ENCODE measurements around the gene SLC22A2.

Gene SLC22A2

DNA sequence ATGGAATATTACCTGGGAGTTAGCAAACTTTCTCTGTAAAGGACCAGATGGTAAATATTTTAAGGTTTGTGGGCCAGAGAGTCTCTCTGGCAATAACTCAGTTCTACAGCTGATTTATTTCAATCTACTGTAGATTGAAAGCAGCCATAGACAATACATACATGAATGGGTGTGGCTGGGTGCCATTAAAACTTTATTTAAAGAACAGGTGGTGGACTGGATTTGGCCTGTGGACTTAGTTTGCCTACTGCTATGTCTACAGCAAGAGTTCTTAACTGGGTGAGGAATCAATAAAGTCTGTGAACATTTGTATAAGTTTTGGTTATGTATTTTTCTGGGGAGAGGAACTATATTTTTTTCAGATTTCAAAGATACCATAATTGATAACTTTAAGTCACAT, 55.1 kb downstream of the SLC22A2 start:
- no peak for DNase-seq

DNA sequence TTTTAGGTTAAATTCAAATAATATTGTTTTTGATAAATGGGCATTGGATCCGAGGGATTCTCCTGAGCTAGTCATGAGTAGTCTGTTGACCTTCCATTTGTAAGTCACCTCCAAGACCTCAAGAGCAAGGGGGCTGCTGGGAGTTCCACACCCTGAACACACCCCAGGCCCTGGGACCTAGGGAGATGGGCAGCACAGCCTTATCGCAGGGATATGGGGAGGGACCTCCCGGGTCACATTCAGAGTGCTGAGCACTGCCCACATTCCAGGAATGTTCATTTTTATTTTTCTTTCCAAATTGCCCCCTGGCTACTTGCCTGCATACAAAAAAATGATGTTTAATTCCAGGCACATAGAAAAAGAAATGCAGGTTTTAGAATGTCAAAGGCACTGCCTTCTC, 55.5 kb downstream of the SLC22A2 start:
- no peak for DNase-seq

DNA sequence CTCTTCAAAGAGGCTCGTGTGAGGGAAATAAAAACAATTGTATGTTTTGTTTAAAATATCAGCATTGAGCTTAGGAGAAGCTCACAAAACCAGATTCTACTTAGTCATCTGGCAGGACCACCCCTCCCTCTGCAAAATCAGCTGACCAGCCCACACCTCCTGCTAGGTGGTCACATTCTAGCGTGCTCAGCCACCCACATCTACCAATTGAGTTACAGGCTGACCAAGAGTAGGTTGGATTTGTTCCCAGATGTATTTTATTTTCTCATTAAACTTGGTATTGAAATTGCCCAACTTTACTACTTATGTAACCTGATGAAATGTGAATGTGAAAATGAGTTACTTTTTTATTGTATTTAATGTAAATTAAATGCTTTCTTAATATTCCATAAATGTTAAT, 56.2 kb downstream of the SLC22A2 start:
- no peak for DNase-seq

DNA sequence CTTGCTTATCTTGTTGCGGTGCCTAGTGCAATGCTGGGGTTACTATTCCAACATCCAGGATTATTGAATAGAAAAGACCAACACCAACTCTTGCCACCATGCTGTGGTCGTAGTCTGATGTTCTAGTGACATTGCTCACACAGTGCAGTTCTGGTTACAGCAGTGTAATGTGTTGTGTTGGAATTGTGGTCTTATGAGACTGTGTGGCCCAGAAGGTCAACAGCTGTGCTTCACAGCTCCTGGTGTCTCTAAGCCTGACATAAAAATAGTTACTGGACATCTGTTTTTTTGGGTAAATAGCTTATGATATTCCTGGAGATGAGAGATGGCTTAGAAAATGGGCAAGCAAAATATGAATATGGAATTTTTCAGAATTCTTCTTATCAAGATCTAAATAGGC, 57.6 kb downstream of the SLC22A2 start:
- no peak for DNase-seq

DNA sequence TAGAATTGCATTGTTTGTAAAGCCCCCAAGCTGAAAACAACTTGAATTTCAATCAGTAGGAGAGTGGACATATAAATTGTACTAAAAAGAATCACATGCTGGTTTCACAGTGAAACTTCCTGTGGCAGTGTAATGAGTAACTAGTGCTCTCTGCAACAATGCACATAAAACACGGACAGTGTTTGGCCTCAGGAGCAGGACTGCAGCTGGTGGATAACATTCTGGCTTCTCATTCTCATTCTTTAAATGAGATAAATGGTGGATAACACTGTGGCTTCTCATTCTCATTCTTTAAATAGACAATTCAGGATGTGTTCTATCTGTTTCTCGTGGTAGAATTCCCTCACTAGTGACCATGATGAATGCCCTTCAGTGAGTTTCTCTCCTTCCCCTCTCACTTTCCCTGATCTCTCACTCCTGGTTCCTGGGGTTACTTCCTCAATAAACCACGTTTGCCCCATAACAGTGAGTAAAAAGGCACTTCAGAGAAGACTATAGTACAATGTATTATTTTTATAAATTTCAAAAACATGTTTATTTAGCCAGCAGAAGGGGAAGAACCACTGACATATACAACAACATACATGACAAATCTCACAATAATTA, 59.9 kb downstream of the SLC22A2 start:
- DNase-seq, result no peak

DNA sequence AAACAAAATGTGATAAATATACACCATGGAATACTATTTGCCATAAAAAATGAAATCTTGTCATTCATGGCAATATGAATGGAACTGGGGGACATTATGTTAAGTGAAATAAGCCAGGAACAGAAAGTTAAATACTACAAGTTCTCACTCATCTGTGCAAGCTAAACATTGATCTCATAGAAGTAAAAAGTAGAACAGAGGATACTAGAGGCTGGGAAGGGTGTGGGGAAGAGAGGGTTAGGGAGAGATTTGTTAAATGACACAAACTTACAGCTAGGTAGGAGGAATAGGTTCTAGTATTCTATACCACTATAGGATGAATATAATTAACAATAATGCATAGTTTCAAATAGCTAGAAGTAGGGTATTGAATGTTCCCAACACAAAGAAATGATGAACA, 61.0 kb downstream of the SLC22A2 start:
- no peak for DNase-seq

DNA sequence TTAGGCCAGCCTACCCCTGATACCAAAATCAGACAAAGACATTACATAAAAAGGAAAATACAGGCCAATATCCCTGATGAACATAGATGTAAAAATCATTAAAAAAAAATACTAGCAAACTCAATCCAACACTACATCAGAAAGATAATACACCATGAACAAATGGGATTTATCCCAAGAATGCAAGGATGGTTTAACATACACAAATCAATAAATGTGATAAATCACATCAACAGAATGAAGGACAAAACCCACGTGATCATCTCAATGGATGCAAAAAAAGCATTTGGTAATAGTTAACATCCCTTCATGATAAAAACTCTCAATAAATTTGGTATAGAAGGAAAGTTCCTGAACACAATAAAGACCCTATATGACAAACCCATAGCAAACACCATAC, 63.8 kb downstream of the SLC22A2 start:
- DNase-seq, result no peak

DNA sequence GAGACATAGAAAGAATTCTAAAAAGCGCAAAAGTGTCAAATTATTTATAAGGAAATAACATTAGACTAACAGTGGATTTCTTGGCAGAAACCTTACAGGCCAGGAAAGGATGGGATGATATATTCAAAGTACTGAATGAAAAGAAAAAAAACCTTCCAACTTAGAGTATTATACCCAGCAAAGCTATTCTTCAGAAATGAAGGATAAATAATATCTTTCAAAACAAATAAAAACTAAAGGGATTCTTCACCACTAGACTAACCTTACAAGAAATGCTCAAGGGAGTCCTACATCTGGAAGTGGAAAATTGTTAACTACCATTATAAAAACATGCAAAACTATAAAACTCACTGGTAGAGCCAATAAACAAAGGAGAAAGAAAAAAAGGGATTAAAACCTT, 65.8 kb downstream of the SLC22A2 start:
- no peak for DNase-seq

DNA sequence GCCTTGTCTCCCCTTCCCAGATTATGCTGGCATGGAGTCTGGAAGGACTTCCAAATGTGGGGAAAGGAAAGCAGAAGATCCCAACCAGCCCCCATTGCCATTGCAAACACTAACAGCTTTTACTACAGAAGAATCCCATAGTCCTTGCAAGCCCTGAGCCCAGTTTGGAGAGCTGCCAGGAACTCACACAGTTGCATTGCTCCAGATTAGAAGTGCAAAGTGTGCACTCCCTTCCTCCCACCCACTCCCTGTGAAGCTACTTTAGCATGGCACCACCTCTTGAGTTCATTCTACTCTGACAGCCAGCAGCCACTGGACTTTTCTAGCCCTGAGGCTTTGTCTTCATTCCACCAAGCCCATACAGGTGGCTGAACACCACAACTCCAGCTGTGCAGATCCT, 67.6 kb downstream of the SLC22A2 start:
- DNase-seq, result no peak

DNA sequence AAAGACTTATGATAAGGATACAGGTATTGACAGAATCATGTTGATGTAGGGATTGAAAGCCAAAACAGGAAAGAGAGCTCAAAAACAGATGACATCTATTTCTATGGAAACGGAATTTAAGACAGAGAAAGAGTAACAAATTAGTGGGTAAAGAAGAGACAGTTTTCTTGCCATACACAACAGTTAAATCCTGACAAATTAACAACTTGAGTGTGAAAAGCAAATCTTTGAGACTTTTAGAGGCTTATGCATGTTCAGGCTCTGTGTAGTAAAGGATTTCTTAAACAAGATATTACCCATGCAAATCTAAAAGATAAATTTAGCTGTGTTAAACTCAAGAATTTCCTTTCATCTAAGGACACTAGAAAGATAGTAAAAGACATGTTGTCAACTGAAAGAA, 68.5 kb downstream of the SLC22A2 start:
- DNase-seq, result no peak

DNA sequence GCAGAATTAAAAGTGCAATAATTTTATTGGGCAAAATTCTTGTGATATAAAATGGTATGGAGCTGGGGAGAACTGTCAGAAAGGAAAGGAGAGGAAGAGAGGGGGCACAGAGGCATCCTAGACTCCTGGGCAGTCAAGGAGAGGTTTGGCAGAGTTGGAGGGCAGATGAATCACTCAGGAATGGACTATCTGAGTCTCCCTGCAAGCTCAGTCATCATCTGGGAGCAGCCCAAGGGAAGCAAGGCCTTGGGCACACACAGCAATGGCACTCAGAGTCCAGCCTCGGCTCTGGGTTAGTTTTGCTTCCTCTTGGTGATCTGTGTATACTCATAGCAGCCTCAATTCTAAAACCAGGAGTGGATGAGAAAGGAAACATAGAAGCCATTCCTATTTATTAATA, 69.8 kb downstream of the SLC22A2 start:
- no peak for DNase-seq

DNA sequence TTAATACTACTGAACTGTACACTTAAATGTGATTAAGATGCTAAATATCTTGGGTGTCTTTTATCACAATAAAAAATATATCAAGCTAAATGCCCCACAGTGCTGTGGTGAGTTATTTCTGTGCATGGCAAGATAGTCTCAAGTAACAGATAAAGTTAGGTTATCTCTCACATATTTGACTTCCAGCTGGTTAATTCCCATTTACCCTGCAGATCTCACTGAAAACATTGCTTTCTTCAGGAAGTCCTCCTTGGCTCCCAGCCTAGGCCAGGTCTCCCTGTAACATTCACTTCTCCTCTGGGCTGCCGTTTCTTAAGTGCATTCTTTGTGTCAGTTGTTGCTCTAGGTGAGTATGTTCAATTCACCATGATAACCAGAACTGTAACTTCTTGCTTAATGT, 77.9 kb downstream of the SLC22A2 start:
- DNase-seq, result no peak

DNA sequence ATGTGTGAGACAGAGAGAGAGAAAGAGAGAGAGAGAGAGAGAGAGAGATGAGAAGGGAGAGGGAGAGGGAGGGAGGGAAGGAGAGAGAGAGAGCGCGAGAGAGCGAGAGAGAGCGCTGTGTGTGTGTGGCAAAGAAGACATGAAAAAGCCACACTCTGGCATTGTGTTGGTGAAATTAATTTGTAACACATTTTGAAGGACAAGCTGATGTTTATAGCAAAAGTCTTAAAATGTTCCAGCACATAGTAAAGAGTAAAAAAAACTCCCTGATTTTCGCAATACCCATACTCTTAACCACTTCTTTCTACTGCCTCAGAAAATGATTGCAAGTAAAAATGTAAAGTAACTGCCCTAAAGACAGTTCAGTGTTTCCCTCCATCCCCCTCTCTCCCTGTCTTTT, 80.3 kb downstream of the SLC22A2 start:
- DNase-seq, result no peak

DNA sequence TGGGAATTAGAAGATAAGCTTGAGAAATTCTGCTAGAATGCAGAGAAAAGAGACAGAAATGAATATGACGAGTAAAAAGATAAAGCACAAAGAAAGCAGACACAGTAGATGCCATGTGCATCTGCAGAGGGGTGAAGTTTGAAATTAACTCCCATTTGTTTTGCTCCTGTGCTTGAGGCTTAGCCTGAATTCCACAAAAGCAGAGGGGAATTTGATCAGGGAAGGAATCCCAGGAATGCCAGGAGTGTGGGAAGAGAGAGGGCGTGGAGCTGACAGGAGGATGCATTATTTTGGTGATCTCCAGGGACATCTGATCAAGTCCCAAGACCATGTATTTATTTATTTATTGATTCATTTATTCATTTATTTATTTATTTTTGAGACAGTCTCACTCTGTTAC, 81.4 kb downstream of the SLC22A2 start:
- no peak for DNase-seq

DNA sequence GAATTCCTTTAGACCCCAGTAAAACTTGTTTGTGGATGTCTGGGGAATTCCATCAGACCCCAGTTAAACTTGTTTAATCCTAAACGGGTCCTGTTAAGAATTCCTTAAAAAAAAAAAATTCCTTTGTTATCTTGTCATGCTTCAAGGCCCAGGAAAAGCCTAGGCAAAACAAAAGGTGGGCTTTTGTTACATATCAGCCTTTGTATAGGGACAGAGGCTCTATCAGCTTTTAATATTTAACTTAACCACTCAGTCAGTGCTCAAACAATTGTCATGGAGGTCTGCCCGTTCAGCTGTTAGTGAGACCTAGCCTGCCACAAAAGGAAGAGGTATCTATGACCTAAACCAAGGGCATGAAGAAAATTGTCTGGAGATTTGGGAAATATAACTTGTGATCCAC, 83.9 kb downstream of the SLC22A2 start:
- DNase-seq, result no peak

DNA sequence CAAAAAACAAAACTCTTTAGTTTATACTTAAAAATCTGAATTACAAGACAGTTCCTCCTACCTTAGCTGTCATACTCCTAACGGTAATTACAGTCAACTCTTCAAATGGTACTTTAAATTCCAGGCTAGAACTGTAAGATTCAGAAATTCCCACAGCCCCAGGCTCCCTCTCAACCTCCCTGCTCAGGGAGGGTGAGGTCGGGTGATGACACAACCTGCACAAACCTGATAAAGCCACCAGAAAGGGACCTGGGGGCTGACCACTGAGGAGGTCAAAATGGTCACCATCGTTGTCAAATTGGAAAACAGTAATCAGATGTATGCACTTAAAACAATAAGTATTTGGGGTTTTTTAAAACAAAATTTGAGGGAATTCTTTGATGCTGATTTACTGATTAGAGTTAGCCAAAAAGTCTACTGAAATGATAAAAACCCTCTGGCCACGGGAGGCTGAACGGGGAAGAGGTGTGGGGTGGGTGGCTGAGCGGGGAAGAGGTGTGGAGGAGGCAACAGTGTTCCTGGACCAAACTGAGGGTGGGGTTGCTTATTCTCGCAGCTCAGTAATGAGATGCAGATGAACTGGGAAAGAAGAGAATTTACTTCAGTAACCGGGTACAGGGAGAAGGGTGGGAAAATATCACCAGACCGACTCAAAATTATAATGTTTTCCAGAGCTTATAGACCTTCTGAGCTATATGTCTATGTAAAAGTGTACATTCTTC, 84.7 kb downstream of the SLC22A2 start:
- DNase-seq, result no peak

DNA sequence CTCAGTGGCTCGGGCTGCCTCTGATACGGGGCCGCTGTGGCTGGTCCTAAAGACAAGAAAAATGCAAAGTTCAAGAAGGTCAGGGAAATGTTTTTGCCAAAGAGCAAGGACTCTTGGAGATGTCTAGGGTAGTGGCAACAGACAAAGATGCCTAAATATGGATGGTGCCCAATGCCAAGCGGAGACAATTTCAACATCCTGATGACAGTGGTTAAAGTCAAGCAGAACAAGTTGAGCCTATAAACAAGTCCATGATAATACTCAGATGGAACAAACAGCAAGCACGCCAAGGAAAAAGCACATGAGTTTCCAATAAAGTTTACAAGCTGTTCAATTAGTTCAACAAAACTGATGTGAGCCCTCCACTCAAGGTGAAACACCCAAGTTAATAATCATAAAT, 85.9 kb downstream of the SLC22A2 start:
- DNase-seq, result no peak

DNA sequence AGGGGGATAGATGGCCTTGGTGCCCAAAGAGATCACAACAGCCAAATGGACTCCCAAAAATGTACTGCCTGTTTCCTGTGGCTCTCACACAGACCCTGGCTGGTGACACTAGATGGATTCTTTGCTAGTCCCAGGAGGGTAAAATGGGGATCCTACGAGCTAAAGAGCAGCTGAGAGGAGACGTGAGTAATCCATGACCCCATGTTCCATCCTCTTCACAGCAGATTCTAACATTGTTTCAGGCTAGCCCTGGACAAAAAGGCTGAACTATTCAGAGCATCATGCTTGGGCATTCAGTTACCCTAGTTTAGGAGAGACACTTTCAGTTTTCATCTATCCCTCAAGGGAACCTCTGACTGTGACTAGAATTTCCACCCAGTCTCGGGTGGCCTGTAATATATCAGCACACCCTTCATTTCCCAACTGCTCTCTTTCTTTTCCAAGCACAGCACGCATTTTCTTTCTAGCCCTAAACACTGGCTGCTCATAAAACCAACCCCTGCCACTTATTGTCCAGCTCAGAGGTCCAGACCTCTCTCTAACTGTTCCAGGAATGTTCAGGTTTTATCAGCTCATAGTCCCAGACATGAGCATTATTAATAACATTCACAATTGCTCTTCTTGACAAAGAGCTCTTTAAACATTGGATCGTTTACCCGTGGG, 88.5 kb downstream of the SLC22A2 start:
- DNase-seq, result no peak

DNA sequence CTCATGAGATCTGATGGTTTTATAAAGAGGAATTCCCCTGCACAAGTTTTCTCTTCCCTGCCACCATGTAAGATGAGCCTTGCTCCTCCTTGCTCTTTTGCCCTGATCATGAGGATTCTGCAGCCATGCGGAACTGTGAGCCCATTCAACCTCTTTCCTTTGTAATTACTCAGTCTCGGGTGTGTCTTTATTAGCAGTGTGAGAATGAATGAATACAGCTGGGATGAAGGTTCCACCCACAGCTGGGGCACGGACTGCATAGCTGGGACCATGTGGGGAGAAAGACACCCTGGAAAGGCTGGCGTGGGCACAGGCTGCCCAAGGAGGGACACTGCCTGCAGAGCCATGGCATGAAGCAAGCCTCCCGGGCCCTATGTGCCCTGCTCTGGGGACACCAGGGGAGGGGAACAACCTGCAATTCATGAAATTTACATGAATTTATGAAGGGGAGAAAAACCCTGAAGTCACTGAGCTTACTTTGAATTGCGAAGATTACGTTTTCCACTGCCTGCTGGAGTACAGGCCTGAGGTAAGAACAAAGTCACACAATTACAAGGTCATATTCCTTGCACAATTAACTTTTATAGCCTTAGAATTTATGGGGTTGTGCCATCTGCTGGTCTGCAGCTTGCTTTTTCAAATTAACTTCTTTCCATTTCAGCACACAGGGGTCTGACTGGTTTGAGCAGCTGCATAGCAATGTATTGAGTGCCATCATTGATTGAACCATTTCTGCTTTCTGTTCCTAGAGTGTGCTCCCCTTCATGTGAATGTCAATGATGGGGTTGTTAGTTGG, 90.8 kb downstream of the SLC22A2 start:
- no peak for DNase-seq

All from stimulated activated naive CD4-positive, alpha-beta T cell treated with Interleukin-2 at 50 U/mL for 16 hours (primary cell).